Esophagus mucosa (tissue), 1 donor: ENCODE measurements around the gene UTS2B. TPM values are rescaled to one million over a fixed set of nuclear protein-coding genes. Genes with fewer than 3 reads are reported as not detected.

Experiments used
- ATAC-seq: fragments of 200-7000 bp; cut with Tn5 transposase; one replicate; pipeline ENCODE4 v1.9.1; 2020
- total RNA-seq: library from RNA; stranded (reverse); gene quantifications from one replicate; pipeline ENCODE4 v1.2.4, GENCODE V29; 2023
- donor health status: DM: yes; HTN: yes; CAD: no.

Gene UTS2B
- total RNA-seq, 1 donor from 2014 or later = not detected

- no peak for ATAC-seq
Measured at GRCh38 chr3:191237047-191237882, 93.1 kb downstream of the UTS2B start.

DNA sequence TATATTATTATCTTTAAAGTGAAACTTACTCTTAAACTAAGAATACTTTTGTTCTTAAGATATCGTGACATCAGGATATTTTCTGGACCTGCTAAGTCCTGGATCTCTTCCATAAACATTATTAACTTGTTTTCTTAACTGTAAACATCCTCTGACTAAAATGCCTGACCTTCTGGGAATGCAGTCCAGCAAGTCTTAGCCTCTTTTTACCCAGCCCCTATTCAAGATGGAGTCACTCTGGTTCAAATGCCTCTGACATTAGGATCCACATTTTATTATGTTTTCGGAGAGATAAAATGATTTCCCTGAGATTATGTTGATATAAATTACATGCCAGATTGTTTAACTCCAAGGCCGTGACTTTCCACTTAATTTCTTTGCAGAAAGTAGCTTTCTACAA, 93.7 kb downstream of the UTS2B start:
- ATAC-seq = no peak

DNA sequence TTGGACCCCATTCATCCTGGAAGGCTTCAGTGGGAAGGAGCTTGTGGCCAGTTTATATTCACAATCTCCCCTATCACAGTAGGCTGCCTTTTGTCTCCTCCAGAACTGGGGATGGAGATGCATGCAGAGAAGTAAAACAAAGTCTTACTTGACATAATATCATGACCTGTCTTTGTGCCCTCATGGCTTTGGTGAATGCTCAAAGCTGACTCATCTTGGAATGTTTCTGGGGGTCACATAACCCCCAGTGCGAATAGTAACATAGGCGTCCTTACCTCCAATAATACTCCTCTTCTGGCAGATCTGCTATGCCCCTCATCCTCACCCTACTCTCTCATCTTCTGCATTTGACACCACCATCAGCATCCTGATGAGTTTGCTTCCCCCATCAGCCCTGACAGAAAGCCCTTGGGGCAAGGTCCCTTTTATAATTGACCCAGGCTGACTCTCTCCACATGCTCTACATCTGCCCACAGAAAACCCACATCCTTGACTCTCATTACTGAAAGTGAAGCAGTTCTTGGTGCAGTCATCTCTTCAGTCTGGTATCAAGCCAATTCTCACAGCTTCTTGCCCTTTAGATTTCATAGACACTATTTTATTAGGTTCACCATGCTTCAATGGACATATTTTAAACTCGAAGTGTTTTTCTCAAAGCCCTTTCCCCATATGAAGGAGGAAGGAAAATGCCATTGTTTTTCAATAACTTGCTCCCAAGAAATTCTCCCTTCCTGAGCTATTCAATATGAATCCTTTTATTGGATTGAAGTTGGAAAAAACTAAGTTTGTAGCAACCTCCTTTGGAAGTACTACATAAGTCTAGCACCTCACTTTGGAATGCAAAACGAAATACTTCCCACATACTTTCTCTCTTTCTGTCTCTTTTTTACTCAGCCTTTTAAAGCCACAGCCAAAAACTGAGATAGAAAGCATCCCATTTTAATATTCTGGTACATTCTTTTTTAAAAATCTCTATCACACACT, 94.7 kb downstream of the UTS2B start:
- ATAC-seq = no peak

- ATAC-seq = no peak
Measured at GRCh38 chr3:191234216-191234615, 96.1 kb downstream of the UTS2B start.

DNA sequence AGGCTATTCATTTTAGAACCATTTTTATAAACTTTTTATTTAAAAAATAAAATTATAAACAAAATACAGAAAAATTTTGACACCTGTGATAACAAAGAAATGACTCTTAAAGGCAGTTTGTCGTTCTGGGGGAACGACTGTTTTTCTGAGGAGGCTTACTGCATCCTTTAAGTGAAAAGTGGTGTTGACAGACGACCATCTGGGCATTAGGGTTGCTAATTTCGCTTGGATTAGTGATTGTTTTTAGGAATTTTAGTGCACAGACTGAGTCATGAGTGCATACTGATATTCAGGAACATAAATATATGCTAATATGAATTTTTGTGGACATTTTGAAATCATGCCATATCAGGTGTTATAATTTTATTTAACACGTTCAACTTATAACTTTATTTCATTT, 102.8 kb downstream of the UTS2B start:
- ATAC-seq = no peak

GRCh38 chr3:191221638-191222037, 108.7 kb downstream of the UTS2B start:
- no peak for ATAC-seq

DNA sequence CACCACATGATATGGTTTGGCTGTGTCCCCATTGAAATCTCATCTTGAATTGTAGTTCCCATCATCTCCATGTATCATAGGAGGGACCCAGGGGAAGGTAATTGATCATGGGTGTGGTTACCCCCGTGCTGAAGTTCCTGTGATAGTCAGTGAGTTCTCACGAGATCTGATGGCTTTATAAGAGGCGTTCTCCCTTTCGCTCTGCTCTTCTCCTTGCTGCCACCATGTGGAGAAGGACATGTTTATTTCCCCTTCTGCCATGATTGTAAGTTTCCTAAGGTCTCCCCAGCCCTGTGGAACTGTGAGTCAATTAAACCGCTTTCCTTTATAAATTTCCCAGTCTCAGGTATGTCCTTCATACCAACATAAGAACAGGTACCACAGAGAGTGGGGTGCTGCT, 109.4 kb downstream of the UTS2B start:
- ATAC-seq = no peak

- no peak for ATAC-seq
Measured at GRCh38 chr3:191217301-191217700, 113.0 kb downstream of the UTS2B start.

Other genes starting within 250 kb of the UTS2B start
- gene OSTN, start 131.3 kb downstream of the UTS2B start, total RNA-seq = not detected
- 18.7 TPM for gene CCDC50, start 1.1 kb downstream of the UTS2B start, total RNA-seq
- not detected for gene PYDC2, start 130.6 kb upstream of the UTS2B start, total RNA-seq